Astrocyte of the spinal cord (primary cell): Measurements from ENCODE around the gene RHOF.

ENCODE experiments used
- DNase-seq: peaks from one replicate; pipeline ENCODE4 v3.0.0; 2011; ENCODE audit warnings: low read depth, low spot score
- H3K4me3 ChIP-seq: 2 replicates; pipeline ENCODE4 v1.5.1; 2011; ENCODE audit warnings: low read depth, mild to moderate bottlenecking, low read length, moderate library complexity
- in situ Hi-C: cut with HindIII; loops from 2 replicates; pipeline ENCODE4 v1.10.0; 2017; ENCODE audit warnings: low sequenced_read_pairs
- TF ChIP-seq, protein P1 (sequence below): IDR thresholded peaks from 2 replicates; pipeline ENCODE4 v1.5.1; 2012; ENCODE audit warnings: low read depth, mild to moderate bottlenecking, low read length, inconsistent platforms

The RHOF gene

DNA sequence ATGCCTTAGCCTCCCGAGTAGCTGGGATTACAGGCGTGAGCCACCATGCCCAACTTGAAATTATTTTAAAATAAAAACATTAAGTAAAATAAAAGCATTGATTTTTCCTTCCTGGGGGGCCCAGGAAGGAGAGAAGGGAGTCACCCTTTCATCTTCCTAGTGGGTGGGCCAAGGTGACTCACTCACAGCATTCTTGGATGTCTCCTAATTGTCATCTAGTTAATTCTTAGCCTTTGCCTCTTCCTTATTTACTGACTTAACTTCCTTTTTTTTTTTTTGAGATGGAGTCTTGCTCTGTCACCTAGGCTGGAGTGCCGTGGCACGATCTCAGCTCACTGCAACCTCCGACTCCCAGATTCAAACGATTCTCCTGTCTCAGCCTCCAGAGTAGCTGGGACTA is 51.7 kb downstream of the RHOF start:
- no peak overlapping the region for H3K4me3 ChIP-seq
- TF ChIP-seq, protein P1, sequence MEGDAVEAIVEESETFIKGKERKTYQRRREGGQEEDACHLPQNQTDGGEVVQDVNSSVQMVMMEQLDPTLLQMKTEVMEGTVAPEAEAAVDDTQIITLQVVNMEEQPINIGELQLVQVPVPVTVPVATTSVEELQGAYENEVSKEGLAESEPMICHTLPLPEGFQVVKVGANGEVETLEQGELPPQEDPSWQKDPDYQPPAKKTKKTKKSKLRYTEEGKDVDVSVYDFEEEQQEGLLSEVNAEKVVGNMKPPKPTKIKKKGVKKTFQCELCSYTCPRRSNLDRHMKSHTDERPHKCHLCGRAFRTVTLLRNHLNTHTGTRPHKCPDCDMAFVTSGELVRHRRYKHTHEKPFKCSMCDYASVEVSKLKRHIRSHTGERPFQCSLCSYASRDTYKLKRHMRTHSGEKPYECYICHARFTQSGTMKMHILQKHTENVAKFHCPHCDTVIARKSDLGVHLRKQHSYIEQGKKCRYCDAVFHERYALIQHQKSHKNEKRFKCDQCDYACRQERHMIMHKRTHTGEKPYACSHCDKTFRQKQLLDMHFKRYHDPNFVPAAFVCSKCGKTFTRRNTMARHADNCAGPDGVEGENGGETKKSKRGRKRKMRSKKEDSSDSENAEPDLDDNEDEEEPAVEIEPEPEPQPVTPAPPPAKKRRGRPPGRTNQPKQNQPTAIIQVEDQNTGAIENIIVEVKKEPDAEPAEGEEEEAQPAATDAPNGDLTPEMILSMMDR = no peak
- no peak for DNase-seq
- in situ Hi-C loops = no loop called here

DNA sequence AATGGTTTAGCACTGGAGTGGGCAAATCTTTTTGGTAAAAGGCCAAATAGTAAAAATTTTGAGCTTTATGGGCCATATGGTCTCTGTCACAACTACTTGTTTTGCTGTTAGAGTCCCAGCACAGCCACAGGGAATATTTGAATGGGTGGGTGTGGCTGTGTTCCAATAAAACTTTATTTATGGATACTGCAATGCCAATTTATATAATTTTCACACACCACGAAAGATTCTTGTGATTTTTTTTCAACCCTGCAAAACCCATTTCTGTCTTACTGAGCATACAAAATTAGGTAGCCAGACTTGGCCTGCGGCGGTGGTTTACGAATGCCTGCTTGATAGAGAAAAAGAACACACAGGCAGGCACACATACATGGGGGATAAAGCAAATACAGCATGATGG is 52.6 kb downstream of the RHOF start:
- TF ChIP-seq, protein P1 = no peak
- in situ Hi-C loops = no loop called here
- no peak for DNase-seq
- no peak overlapping the region for H3K4me3 ChIP-seq

DNA sequence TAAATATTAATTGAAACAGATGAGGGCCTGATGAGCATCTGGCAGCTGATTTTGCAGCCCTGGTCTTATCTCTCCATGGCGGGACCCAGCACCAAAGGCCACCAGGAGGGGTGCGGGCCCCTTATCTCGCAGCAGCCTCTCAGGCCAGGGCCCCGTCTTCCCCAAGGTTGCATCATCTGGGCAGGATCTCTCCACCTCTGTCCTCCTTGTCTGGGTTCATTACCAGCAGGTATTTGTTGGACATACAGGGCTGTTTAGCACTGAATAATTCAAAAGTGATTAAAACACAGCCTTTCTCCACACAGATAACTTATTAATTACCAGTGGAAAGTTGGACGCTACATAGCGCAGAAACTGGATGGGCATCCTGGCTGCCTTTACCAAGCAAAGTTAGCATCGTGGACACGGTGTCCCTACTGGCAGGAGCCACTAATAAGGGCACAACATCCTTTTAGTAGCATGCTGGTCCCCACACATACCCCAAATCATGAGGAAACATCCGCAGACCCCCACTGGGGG is 55.1 kb downstream of the RHOF start:
- TF ChIP-seq, protein P1 = no peak
- in situ Hi-C loops = no loop called here
- no peak overlapping the region for H3K4me3 ChIP-seq
- DNase-seq = no peak

GRCh38 chr12:121733849-121734248 is 59.6 kb downstream of the RHOF start:
- H3K4me3 ChIP-seq = no peak overlapping the region
- no peak for DNase-seq
- in situ Hi-C loops = no loop called here
- TF ChIP-seq, protein P1 = no peak

- DNase-seq = no peak
- in situ Hi-C loops = no loop called here
- TF ChIP-seq, protein P1 = no peak
- no peak overlapping the region for H3K4me3 ChIP-seq
These were observed 62.0 kb downstream of the RHOF start for GRCh38 chr12:121731473-121731872.

- in situ Hi-C loops = no loop called here
- no peak overlapping the region for H3K4me3 ChIP-seq
- no peak for DNase-seq
- TF ChIP-seq, protein P1 = no peak
These were observed 64.5 kb downstream of the RHOF start for GRCh38 chr12:121729021-121729420.
